Esophagus squamous epithelium (tissue), 5 donors: ENCODE measurements around the gene OPN4. TPM values are rescaled to one million over a fixed set of nuclear protein-coding genes. Genes with fewer than 3 reads are reported as not detected.

ENCODE experiments used
- DNase-seq: peaks from one replicate; lab custom pipeline; 2025; lab: John Stamatoyannopoulos, UW
- H3K27ac ChIP-seq, 4 donors: fragments of 200-600 bp; sonication (generic); one replicate each; pipeline ENCODE4 v1.5.1; 2016 to 2019; ENCODE audit warnings: mild to moderate bottlenecking in 1 of 4
- H3K27me3 ChIP-seq, 4 donors: fragments of 200-600 bp; sonication (generic); 1 replicate in 3 of 4; 2 replicates in 1 of 4; pipeline versions ENCODE4 v1.5.1 to v1.6.0; 2017 to 2021; ENCODE audit warnings: antibody characterized with exemption in 1 of 4
- H3K36me3 ChIP-seq, 3 donors: fragments of 200-600 bp; sonication (generic); one replicate each; pipeline ENCODE4 v1.5.1; 2016 to 2019
- H3K4me1 ChIP-seq, 3 donors: fragments of 200-600 bp; sonication (generic); one replicate each; pipeline ENCODE4 v1.5.1; 2017 to 2019
- H3K4me3 ChIP-seq, 4 donors: fragments of 200-600 bp; sonication (generic); 1 replicate in 3 of 4; 2 replicates in 1 of 4; pipeline ENCODE4 v1.5.1; 2016 to 2019; ENCODE audit warnings: mild to moderate bottlenecking in 2 of 4, moderate library complexity in 1 of 4
- H3K9me3 ChIP-seq, 3 donors: fragments of 200-600 bp; sonication (generic); one replicate each; pipeline ENCODE4 v1.5.1; 2016 to 2019
- CTCF ChIP-seq, 6 experiments: fragments of 450-650 bp in 4 of 6; fragments of 200-600 bp in 2 of 6; sonication (generic) in 2 of 6; IDR thresholded peaks; one replicate each; pipeline ENCODE4 v1.5.1; 2016 to 2019; ENCODE audit warnings: antibody characterized with exemption in 6 of 6, mild to moderate bottlenecking in 4 of 6, moderate library complexity in 4 of 6
- POLR2A ChIP-seq, 4 donors: fragments of 450-650 bp; IDR thresholded peaks; one replicate each; pipeline ENCODE4 v1.6.1; 2017; ENCODE audit warnings: antibody characterized with exemption in 4 of 4, mild to moderate bottlenecking in 4 of 4, moderate library complexity in 3 of 4
- WGBS, 2 donors: methylation state at CpG; one replicate each; pipeline ENCODE4 v1.1.5; 2018; 5-methylcytosine and 5-hydroxymethylcytosine counted together
- intact Hi-C: fragments of 100-400 bp; cut with DNase I; formaldehyde crosslinking; loops from one replicate; pipeline ENCODE4 v1.15.0; 2022
- total RNA-seq, 4 donors: library from RNA; depleted of rRNA; stranded (reverse); fragments of >200 nt; gene quantifications; one replicate each; pipeline ENCODE4 v1.1.0, GENCODE V29; 2016
- donor health status: DM: yes; HTN: yes; CAD: no.

The OPN4 gene
- total RNA-seq, 4 donors from 2014 or later: not detected

GRCh38 chr10:86658751-86659150, 4.4 kb downstream of the OPN4 start:
- peaks cover 0 to 18% (median 0%) of the 10 kb centered on the region in 3 donors for H3K4me1 ChIP-seq
- no peak overlapping the region for H3K4me3 ChIP-seq
- intact Hi-C loops: no loop called here
- whole genome bisulfite sequencing, 2 donors: 55 to 70% methylated on average over 2 to 3 of the region's 3 CpGs
- no peaks in the 10 kb centered on the region for H3K36me3 ChIP-seq
- TF ChIP-seq POLR2A (IDR thresholded peaks at IDR 0.05) (no peak), CTCF (IDR thresholded peaks at IDR 0.05) (no peak)
- no peak for DNase-seq
- H3K27ac ChIP-seq: no peak overlapping the region
- peaks cover 0 to 11% (median 0%) of the 10 kb centered on the region in 4 donors for H3K27me3 ChIP-seq
- H3K9me3 ChIP-seq: no peaks in the 10 kb centered on the region

- Histone ChIP-seq H3K4me3 (no peak overlapping the region), H3K36me3 (no peaks in the 10 kb centered on the region), H3K9me3 (no peaks in the 10 kb centered on the region), H3K4me1 (peaks cover 0 to 20% (median 1%) of the 10 kb centered on the region in 3 donors), H3K27ac (no peak overlapping the region), H3K27me3 (peaks cover 0 to 11% (median 0%) of the 10 kb centered on the region in 4 donors)
- WGBS, 2 donors: 90 to 93% methylated on average over 10 to 17 of the region's 19 CpGs
- intact Hi-C loops: no loop called here
- TF ChIP-seq CTCF (IDR thresholded peaks at IDR 0.05): no peak
- TF ChIP-seq POLR2A (IDR thresholded peaks at IDR 0.05): no peak
- DNase-seq: no peak
Observed at GRCh38 chr10:86659161-86659691, 4.9 kb downstream of the OPN4 start.

- no peak overlapping the region for H3K27ac ChIP-seq
- TF ChIP-seq CTCF (IDR thresholded peaks at IDR 0.05): no peak
- no peak for TF ChIP-seq POLR2A (IDR thresholded peaks at IDR 0.05)
- peaks cover 0 to 26% (median 5%) of the 10 kb centered on the region in 3 donors for H3K4me1 ChIP-seq
- 80 to 88% methylated on average over 1 to 9 of the region's 17 CpGs for WGBS, 2 donors
- H3K27me3 ChIP-seq: peaks cover 0 to 14% (median 0%) of the 10 kb centered on the region in 4 donors
- intact Hi-C loops: no loop called here
- H3K9me3 ChIP-seq: no peaks in the 10 kb centered on the region
- no peak for DNase-seq
- H3K36me3 ChIP-seq: no peaks in the 10 kb centered on the region
- H3K4me3 ChIP-seq: no peak overlapping the region
Observed at GRCh38 chr10:86659721-86660453, 5.5 kb downstream of the OPN4 start.

GRCh38 chr10:86661161-86662025, 7.0 kb downstream of the OPN4 start:
- Histone ChIP-seq H3K4me1 (peaks cover 0 to 29% (median 5%) of the 10 kb centered on the region in 3 donors), H3K27me3 (peaks cover 0 to 17% (median 0%) of the 10 kb centered on the region in 4 donors), H3K27ac (peak overlapping the region in 3 of 4 donors; percentile 18 to 52 (median 48)), H3K36me3 (no peaks in the 10 kb centered on the region), H3K4me3 (no peak overlapping the region), H3K9me3 (no peaks in the 10 kb centered on the region)
- no peak for DNase-seq
- 59 to 67% methylated on average over 7 of the region's 17 CpGs for WGBS, 2 donors
- intact Hi-C loops: no loop called here
- TF ChIP-seq CTCF (IDR thresholded peaks at IDR 0.05) (no peak), POLR2A (IDR thresholded peaks at IDR 0.05) (no peak)
